Memory B cell (primary cell): ENCODE results near the gene TMIE.
A peak's percentile ranks its signal among the peaks of the same experiment; 100 is the strongest.

Experiments
- ATAC-seq: fragments of 150-1000 bp; cut with Tn5 transposase; 2 replicates; pipeline ENCODE4 v1.10.0; 2021; ENCODE audit warnings: low read depth, mild to moderate bottlenecking, moderate library complexity
- DNase-seq, 2 donors: peaks; one replicate each; pipeline ENCODE4 v3.0.0; 2022; ENCODE audit warnings: low spot score in 2 of 2
- H3K27ac Mint-ChIP-seq: one replicate; pipeline ENCODE4 v1.8.0; 2022; ENCODE audit warnings: mild to moderate bottlenecking, moderate library complexity, mixed read lengths
- H3K27me3 Mint-ChIP-seq: one replicate; pipeline ENCODE4 v1.8.0; 2022; ENCODE audit warnings: mixed read lengths
- H3K36me3 Mint-ChIP-seq: one replicate; pipeline ENCODE4 v1.8.0; 2022; ENCODE audit warnings: mild to moderate bottlenecking, mixed read lengths
- H3K4me1 Mint-ChIP-seq: one replicate; pipeline ENCODE4 v1.8.0; 2022; ENCODE audit warnings: mixed read lengths
- H3K4me3 Mint-ChIP-seq: one replicate; pipeline ENCODE4 v1.8.0; 2022; ENCODE audit warnings: mild to moderate bottlenecking, moderate library complexity, mixed read lengths
- H3K9me3 Mint-ChIP-seq: one replicate; pipeline ENCODE4 v1.8.0; 2022; ENCODE audit warnings: mixed read lengths

The TMIE gene

GRCh38 chr3:46705022-46705530 lies 3.9 kb downstream of the TMIE start:
- Mint-ChIP-seq H3K4me3 (no peak overlapping the region), H3K27ac (no peak overlapping the region), H3K36me3 (no peaks in the 10 kb centered on the region), H3K9me3 (no peaks in the 10 kb centered on the region), H3K27me3 (peaks cover 14% of the 10 kb centered on the region), H3K4me1 (peaks cover 3% of the 10 kb centered on the region)
- peak; percentile 69 to 74 for DNase-seq
- ATAC-seq = peak; percentile 86

DNA sequence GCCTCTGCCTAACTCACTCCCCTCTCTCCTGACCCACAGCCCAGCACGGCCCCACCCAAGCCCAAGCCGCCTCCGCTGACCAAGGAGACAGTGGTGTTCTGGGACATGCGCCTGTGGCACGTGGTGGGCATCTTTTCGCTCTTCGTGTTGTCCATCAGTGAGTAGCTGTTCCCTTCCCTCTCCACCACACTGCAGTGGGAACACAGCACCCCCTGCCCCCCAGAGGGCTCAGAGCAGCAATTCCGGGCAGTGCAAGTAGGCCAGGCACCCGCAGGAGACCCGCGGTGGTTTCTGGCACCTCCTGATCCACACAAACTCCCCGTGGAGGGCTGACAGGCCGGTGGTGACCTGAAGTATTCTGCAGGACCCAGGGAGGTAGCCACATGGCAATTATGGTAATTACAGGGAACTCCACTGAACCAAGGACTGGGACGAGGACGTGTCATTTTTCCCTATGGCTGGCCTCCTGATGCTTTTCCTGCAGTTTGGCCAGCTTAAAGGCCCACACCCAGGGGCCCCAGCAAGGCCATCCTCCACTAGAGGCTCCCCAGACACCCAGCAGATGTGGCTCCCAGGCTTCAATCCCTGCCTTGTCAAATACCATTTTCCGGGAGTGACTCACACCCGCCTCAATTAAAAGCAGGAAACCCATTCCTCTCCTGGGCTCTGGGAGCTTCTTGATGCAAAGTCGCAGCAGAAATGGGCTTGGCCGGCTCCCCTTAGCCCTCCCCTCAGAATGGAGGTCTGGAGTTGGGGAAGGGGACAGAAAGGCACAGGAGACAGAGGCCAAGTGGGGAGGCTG lies 4.8 kb downstream of the TMIE start:
- ATAC-seq (no peak), DNase-seq (no peak)
- Mint-ChIP-seq H3K4me1 (peaks cover 3% of the 10 kb centered on the region), H3K9me3 (no peaks in the 10 kb centered on the region), H3K27ac (no peak overlapping the region), H3K4me3 (no peak overlapping the region), H3K36me3 (no peaks in the 10 kb centered on the region), H3K27me3 (peaks cover 14% of the 10 kb centered on the region)

DNA sequence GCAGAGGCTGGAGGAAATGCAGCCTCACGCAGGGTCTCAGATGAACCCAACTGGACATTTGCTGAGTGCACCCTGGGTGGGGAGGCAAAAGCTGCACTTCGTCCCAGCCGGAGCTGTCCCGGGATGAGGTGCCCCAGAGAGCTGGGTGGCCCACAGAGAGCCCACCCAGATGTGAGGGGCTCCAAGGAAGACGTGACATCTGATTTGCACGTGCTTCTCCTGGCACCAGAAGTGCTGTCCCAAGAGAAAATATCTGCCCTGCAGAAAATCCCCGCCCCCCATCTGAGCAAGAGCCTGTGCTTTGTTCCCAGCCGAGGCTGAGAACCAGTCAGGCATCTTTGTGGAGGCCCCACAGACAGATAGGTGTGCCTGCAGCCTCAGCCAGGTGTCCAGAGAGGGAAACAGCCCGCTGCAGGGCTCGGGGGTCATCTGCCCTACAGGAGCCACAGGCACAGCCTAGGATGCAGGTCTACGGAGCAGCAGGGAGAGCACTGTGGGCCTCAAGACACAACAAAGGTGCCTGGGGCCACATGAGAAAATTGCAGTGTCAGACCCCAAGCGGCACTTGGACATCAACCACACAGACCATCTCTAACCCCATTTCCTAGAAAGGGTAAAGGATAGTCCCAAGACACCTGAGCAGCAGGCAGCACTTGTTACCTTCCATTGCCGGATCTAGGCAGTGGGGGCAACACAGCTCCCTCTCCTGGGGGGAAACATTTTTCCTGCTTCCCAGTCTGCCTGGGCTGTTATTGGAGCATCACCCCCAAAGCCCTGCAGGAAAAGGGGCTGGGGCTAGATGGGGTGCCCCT lies 5.8 kb downstream of the TMIE start:
- Mint-ChIP-seq H3K4me1 (peaks cover 5% of the 10 kb centered on the region), H3K9me3 (no peaks in the 10 kb centered on the region), H3K4me3 (no peak overlapping the region), H3K36me3 (no peaks in the 10 kb centered on the region), H3K27me3 (peaks cover 8% of the 10 kb centered on the region), H3K27ac (no peak overlapping the region)
- ATAC-seq (no peak), DNase-seq (no peak)

DNA sequence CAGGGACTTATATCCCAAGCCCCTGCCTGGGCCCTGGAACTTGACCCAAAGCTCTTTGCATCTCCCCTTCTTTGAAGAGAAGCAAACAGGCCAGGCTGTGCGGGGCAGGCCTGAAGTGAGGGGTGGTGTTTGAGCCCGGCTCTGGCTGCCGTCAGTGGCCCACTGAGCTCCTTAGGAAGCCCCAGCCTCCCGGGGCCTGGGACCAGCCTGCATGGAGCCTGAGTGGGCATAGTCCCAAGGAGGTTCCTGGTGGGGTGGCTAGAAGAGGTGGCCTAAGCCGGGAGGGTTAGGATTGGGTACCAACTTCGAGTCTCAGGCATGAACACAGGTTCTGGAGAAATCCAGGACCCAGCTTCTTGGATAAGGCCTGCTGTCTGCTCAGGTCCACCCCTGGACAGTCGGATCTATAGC lies 6.4 kb downstream of the TMIE start:
- H3K4me1 Mint-ChIP-seq = peaks cover 5% of the 10 kb centered on the region
- H3K36me3 Mint-ChIP-seq = no peaks in the 10 kb centered on the region
- H3K4me3 Mint-ChIP-seq = no peak overlapping the region
- no peaks in the 10 kb centered on the region for H3K9me3 Mint-ChIP-seq
- ATAC-seq (no peak), DNase-seq (no peak)
- peaks cover 3% of the 10 kb centered on the region for H3K27me3 Mint-ChIP-seq
- H3K27ac Mint-ChIP-seq = no peak overlapping the region

- Mint-ChIP-seq H3K9me3 (no peaks in the 10 kb centered on the region), H3K36me3 (no peaks in the 10 kb centered on the region), H3K4me3 (no peak overlapping the region), H3K4me1 (peaks cover 5% of the 10 kb centered on the region), H3K27ac (no peak overlapping the region), H3K27me3 (peaks cover 11% of the 10 kb centered on the region)
- ATAC-seq (no peak), DNase-seq (no peak)
Observed at GRCh38 chr3:46708401-46709156, 7.4 kb downstream of the TMIE start.

DNA sequence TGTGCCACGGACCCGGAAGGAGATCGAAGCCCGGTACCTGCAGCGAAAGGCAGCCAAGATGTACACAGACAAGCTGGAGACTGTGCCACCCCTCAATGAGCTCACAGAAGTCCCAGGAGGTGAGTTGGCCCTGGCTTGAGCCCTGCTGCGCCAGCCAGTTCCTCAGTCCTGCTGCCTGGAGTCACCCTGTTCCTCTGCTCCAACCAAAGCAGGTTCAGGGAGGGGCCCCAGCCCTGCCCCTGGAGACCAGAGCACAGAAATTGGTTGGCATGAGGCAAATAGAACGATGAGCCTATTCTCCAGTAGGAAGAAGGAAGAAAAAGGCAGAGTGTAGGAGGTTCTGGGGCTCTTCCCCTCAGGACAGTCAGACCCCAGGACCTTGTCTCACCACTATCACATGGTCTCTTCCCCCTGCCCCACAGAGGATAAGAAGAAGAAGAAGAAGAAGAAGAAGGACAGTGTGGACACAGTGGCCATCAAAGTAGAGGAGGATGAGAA lies 8.0 kb downstream of the TMIE start:
- H3K4me3 Mint-ChIP-seq = no peak overlapping the region
- ATAC-seq (no peak), DNase-seq (no peak)
- H3K36me3 Mint-ChIP-seq = no peaks in the 10 kb centered on the region
- H3K27me3 Mint-ChIP-seq = peaks cover 11% of the 10 kb centered on the region
- no peaks in the 10 kb centered on the region for H3K9me3 Mint-ChIP-seq
- peaks cover 5% of the 10 kb centered on the region for H3K4me1 Mint-ChIP-seq
- H3K27ac Mint-ChIP-seq = no peak overlapping the region

GRCh38 chr3:46709721-46710120 lies 8.5 kb downstream of the TMIE start:
- no peak overlapping the region for H3K27ac Mint-ChIP-seq
- no peaks in the 10 kb centered on the region for H3K36me3 Mint-ChIP-seq
- DNase-seq (no peak), ATAC-seq (no peak)
- no peaks in the 10 kb centered on the region for H3K9me3 Mint-ChIP-seq
- H3K4me3 Mint-ChIP-seq = no peak overlapping the region
- peaks cover 11% of the 10 kb centered on the region for H3K27me3 Mint-ChIP-seq
- peaks cover 5% of the 10 kb centered on the region for H3K4me1 Mint-ChIP-seq

DNA sequence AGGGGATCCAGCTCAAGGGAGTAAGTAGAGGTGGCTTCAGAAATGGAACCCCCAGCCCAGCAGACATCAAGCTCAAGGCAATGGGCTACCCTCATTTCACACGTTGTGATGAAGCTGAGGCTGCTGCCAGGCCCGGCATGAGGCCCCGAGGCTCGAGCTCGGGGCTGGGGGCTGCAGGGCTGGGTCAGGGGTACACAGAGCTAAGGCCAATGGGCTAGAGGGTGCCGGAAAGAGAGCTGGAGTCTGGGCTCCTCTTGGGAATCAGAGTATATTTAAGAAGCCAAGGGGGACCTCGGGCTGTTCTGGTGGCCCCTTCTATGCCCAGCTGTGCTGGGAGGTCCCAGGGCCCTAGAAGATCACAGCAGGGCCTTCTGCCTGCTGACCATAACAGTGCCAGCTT lies 9.0 kb downstream of the TMIE start:
- no peak for ATAC-seq
- H3K9me3 Mint-ChIP-seq = no peaks in the 10 kb centered on the region

GRCh38 chr3:46710671-46711295 lies 9.6 kb downstream of the TMIE start:
- Mint-ChIP-seq H3K4me1 (peaks cover 2% of the 10 kb centered on the region), H3K27me3 (peaks cover 9% of the 10 kb centered on the region), H3K36me3 (no peaks in the 10 kb centered on the region), H3K9me3 (no peaks in the 10 kb centered on the region), H3K4me3 (no peak overlapping the region), H3K27ac (no peak overlapping the region)
- ATAC-seq (no peak), DNase-seq (no peak)

More for the DNA sequence above, 9.0 kb downstream of the TMIE start:
- peaks cover 9% of the 10 kb centered on the region for H3K27me3 Mint-ChIP-seq
- H3K4me3 Mint-ChIP-seq = no peak overlapping the region
- no peak for DNase-seq
- no peak overlapping the region for H3K27ac Mint-ChIP-seq
- no peaks in the 10 kb centered on the region for H3K36me3 Mint-ChIP-seq
- peaks cover 2% of the 10 kb centered on the region for H3K4me1 Mint-ChIP-seq

DNA sequence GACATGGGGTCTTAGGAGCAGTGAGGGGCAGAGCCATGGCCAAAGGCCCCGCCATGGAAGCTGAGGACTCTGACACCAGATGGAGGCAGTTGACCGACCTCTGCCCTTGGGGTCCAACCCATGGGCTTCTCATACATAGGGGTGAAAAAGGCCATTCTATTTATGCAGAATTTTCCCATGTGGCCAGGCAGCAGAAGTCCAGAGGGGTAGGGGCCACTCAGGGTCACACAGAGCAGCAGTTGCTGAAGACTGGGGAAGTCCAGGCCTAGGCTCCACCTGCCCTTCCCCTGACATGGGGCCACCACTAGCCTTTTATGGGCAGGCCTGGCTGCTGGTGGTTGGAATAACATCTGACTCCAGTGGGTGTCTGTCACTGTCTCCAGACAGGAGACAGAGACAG lies 10.1 kb downstream of the TMIE start:
- ATAC-seq = no peak
- no peaks in the 10 kb centered on the region for H3K36me3 Mint-ChIP-seq
- H3K4me1 Mint-ChIP-seq = peaks cover 2% of the 10 kb centered on the region
- H3K27me3 Mint-ChIP-seq = peaks cover 9% of the 10 kb centered on the region
- no peaks in the 10 kb centered on the region for H3K9me3 Mint-ChIP-seq
- H3K4me3 Mint-ChIP-seq = no peak overlapping the region
- H3K27ac Mint-ChIP-seq = no peak overlapping the region
- no peak for DNase-seq

DNA sequence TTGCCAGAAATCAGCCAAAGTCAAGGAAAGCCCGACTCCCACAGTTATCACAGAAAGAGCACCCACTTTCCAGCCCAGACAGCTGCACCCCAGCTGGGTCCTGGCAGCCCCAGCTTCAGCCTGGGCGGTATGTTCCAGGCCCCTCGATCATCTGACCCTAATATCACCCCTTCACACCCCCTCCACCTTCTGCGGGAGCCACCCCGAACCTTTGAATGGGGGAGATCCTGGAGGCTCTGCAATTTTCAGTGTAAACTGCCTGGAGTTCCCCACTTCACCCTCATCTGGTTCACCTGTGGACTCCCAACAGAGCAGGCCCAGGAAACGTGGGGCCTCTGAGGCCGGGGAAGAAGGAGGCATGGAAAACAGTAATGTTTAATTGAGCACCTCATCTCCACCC lies 10.6 kb downstream of the TMIE start:
- Mint-ChIP-seq H3K4me1 (peaks cover 2% of the 10 kb centered on the region), H3K27me3 (peaks cover 9% of the 10 kb centered on the region), H3K4me3 (no peak overlapping the region), H3K36me3 (no peaks in the 10 kb centered on the region), H3K9me3 (no peaks in the 10 kb centered on the region), H3K27ac (no peak overlapping the region)
- ATAC-seq (no peak), DNase-seq (no peak)

DNA sequence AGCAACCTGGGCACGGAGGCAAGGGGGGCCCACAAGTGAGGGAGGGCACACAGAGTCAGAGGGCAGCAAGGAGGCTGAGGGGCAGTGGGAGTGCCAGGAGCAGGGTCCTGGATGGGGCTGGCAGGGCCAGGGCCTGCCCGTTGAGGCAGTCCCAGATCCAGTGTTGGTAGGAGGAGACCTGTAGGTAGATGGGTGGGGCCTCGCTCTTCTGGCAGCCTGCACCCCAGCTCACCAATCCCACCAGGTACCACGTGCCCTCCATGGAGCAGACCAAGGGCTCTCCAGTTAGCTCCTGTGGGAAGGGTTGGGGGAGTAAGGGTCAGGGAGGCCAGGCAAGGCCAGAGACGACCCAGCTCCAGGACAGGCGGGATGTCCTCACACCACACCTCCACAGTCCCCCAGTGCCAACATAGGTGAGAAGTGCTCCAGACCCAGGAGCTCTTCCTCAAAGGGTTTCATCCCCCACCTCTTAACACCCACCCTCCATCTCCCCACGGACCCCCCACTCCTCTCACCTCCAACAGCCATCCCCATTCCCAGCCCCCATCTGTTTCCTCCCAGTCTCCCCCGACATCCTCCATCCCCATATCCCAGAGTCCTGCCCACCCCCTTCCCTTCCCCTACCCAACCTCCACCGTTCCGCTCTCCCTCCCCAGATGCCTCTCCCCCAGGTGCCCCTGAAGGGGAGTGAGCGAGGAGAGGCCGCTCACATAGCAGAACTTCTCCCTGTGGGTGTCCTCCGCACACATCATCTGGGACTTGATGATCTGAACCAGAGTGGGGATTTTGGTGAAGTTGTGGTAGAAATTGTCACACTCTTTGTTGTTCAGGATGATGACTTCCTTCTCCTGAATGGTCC lies 11.2 kb downstream of the TMIE start:
- ATAC-seq = no peak
- Mint-ChIP-seq H3K36me3 (no peaks in the 10 kb centered on the region), H3K4me1 (peaks cover 2% of the 10 kb centered on the region), H3K27ac (no peak overlapping the region), H3K4me3 (no peak overlapping the region), H3K27me3 (peaks cover 9% of the 10 kb centered on the region), H3K9me3 (no peaks in the 10 kb centered on the region)
- DNase-seq = no peak
